Upper lobe of left lung (tissue), 4 donors: ENCODE results near the gene CALN1.

ENCODE experiments used
- POLR2A ChIP-seq, 4 donors: fragments of 450-650 bp; IDR thresholded peaks; one replicate each; pipeline ENCODE4 v1.5.1; 2016 to 2017; ENCODE audit warnings: antibody characterized with exemption in 4 of 4, mild to moderate bottlenecking in 2 of 4
- POLR2AphosphoS5 ChIP-seq, 2 donors: sonication (generic); formaldehyde crosslinking; IDR thresholded peaks; one replicate each; pipeline ENCODE4 v1.5.1; 2017; ENCODE audit warnings: antibody characterized with exemption in 2 of 2
- TF ChIP-seq, protein P1 (sequence below), 6 experiments: fragments of 450-650 bp in 4 of 6; fragments of 200-600 bp in 2 of 6; sonication (generic) in 2 of 6; IDR thresholded peaks; one replicate each; pipeline ENCODE4 v1.5.1; 2016 to 2019; ENCODE audit warnings: antibody characterized with exemption in 6 of 6

DNA sequence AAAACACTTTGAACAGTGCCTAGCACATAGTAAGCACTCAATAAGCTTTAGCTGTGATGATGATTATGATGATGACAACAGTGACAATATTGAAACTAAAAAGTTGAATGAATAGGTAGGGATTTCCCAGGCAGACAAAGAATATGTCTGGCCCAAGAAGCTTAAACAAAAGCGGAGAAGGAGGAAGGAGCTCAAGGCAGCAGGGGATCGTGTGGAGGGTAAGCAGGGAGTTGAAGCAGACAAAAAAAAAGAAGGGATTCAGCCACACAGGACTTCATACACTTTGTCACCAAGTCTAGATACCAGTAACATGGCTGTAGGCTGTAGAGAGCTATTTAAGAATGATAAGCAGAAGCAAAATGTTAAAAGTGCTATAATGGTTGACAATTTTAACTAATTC lies 144.0 kb downstream of the CALN1 start:
- TF ChIP-seq POLR2A (IDR thresholded peaks at IDR 0.05) = no peak
- no peak for TF ChIP-seq POLR2AphosphoS5 (IDR thresholded peaks at IDR 0.05)
- TF ChIP-seq, protein P1, sequence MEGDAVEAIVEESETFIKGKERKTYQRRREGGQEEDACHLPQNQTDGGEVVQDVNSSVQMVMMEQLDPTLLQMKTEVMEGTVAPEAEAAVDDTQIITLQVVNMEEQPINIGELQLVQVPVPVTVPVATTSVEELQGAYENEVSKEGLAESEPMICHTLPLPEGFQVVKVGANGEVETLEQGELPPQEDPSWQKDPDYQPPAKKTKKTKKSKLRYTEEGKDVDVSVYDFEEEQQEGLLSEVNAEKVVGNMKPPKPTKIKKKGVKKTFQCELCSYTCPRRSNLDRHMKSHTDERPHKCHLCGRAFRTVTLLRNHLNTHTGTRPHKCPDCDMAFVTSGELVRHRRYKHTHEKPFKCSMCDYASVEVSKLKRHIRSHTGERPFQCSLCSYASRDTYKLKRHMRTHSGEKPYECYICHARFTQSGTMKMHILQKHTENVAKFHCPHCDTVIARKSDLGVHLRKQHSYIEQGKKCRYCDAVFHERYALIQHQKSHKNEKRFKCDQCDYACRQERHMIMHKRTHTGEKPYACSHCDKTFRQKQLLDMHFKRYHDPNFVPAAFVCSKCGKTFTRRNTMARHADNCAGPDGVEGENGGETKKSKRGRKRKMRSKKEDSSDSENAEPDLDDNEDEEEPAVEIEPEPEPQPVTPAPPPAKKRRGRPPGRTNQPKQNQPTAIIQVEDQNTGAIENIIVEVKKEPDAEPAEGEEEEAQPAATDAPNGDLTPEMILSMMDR (IDR thresholded peaks at IDR 0.05) = no peak
